ENCODE data around the gene PCBP3.

Gene PCBP3

GRCh38 chr21:45918835-45919447 lies 275.4 kb downstream of the PCBP3 start:
- no peak for DNase-seq

- no peak for DNase-seq
Measured at GRCh38 chr21:45919593-45919992, 276.1 kb downstream of the PCBP3 start.

- no peak for DNase-seq
Measured at GRCh38 chr21:45920824-45921600, 277.5 kb downstream of the PCBP3 start.

GRCh38 chr21:45921917-45922316 lies 278.4 kb downstream of the PCBP3 start:
- DNase-seq = no peak

- DNase-seq = no peak
Measured at GRCh38 chr21:45922648-45923047, 279.1 kb downstream of the PCBP3 start.

- no peak for DNase-seq
Measured at GRCh38 chr21:45923146-45923545, 279.6 kb downstream of the PCBP3 start.

- no peak for DNase-seq
Measured at GRCh38 chr21:45926281-45926680, 282.8 kb downstream of the PCBP3 start.

GRCh38 chr21:45927032-45927431 lies 283.5 kb downstream of the PCBP3 start:
- no peak for DNase-seq

- no peak for DNase-seq
Measured at GRCh38 chr21:45927851-45928850, 284.6 kb downstream of the PCBP3 start.

GRCh38 chr21:45929449-45929848 lies 285.9 kb downstream of the PCBP3 start:
- no peak for DNase-seq

GRCh38 chr21:45930231-45930760 lies 286.8 kb downstream of the PCBP3 start:
- DNase-seq = no peak

- DNase-seq = no peak
Measured at GRCh38 chr21:45930792-45931191, 287.3 kb downstream of the PCBP3 start.

GRCh38 chr21:45931397-45931969 lies 288.0 kb downstream of the PCBP3 start:
- no peak for DNase-seq

- no peak for DNase-seq
Measured at GRCh38 chr21:45932922-45933502, 289.5 kb downstream of the PCBP3 start.

- no peak for DNase-seq
Measured at GRCh38 chr21:45934085-45934484, 290.6 kb downstream of the PCBP3 start.

GRCh38 chr21:45934554-45934953 lies 291.0 kb downstream of the PCBP3 start:
- DNase-seq = no peak

GRCh38 chr21:45935628-45936027 lies 292.1 kb downstream of the PCBP3 start:
- DNase-seq = no peak

GRCh38 chr21:45937721-45938452 lies 294.4 kb downstream of the PCBP3 start:
- no peak for DNase-seq

- no peak for DNase-seq
Measured at GRCh38 chr21:45938453-45938755, 294.9 kb downstream of the PCBP3 start.

GRCh38 chr21:45938811-45939520 lies 295.4 kb downstream of the PCBP3 start:
- no peak for DNase-seq

GRCh38 chr21:45939521-45940045 lies 296.1 kb downstream of the PCBP3 start:
- DNase-seq = no peak

Data from NK-92 treated with Interleukin-12 subunit alpha and Interleukin-12 subunit beta, amount 100 ng/mL, for 24 hours (cell line).